ENCODE data around the gene ITGB3.

The ITGB3 gene

GRCh38 chr17:47301831-47302230, 48.2 kb downstream of the ITGB3 start:
- TF ChIP-seq POLR2AphosphoS5 (IDR thresholded peaks at IDR 0.05; ENCODE audit: low read depth, low read length) (no peak), TAF1 (IDR thresholded peaks at IDR 0.05; ENCODE audit: borderline replicate concordance, insufficient read depth, low read length) (no peak), REST (IDR thresholded peaks at IDR 0.05; ENCODE audit: insufficient read depth in 1 of 2, low read depth in 2 of 2, low read length in 2 of 2) (no peak), FOXP2 (optimal IDR thresholded peaks at IDR 0.05; ENCODE audit: borderline replicate concordance, extremely low read depth, extremely low read length, insufficient read depth) (no peak), SIN3A (IDR thresholded peaks at IDR 0.05; ENCODE audit: borderline replicate concordance, insufficient read depth, low read length) (no peak)

- TF ChIP-seq TAF1 (IDR thresholded peaks at IDR 0.05; ENCODE audit: borderline replicate concordance, insufficient read depth, low read length), result no peak
- TF ChIP-seq REST (IDR thresholded peaks at IDR 0.05; ENCODE audit: insufficient read depth in 1 of 2, low read depth in 2 of 2, low read length in 2 of 2), result no peak
- no peak for TF ChIP-seq SIN3A (IDR thresholded peaks at IDR 0.05; ENCODE audit: borderline replicate concordance, insufficient read depth, low read length)
- TF ChIP-seq POLR2AphosphoS5 (IDR thresholded peaks at IDR 0.05; ENCODE audit: low read depth, low read length), result no peak
- TF ChIP-seq FOXP2 (optimal IDR thresholded peaks at IDR 0.05; ENCODE audit: borderline replicate concordance, extremely low read depth, extremely low read length, insufficient read depth), result no peak
These were observed 50.6 kb downstream of the ITGB3 start for GRCh38 chr17:47304186-47304585.

GRCh38 chr17:47305302-47305923, 51.8 kb downstream of the ITGB3 start:
- TF ChIP-seq FOXP2 (optimal IDR thresholded peaks at IDR 0.05; ENCODE audit: borderline replicate concordance, extremely low read depth, extremely low read length, insufficient read depth) (no peak), REST (IDR thresholded peaks at IDR 0.05; ENCODE audit: insufficient read depth in 1 of 2, low read depth in 2 of 2, low read length in 2 of 2) (no peak)

GRCh38 chr17:47310186-47310733, 56.6 kb downstream of the ITGB3 start:
- TF ChIP-seq REST (IDR thresholded peaks at IDR 0.05; ENCODE audit: insufficient read depth in 1 of 2, low read depth in 2 of 2, low read length in 2 of 2), result no peak
- no peak for TF ChIP-seq FOXP2 (optimal IDR thresholded peaks at IDR 0.05; ENCODE audit: borderline replicate concordance, extremely low read depth, extremely low read length, insufficient read depth)
- TF ChIP-seq SIN3A (IDR thresholded peaks at IDR 0.05; ENCODE audit: borderline replicate concordance, insufficient read depth, low read length), result no peak
- no peak for TF ChIP-seq POLR2AphosphoS5 (IDR thresholded peaks at IDR 0.05; ENCODE audit: low read depth, low read length)
- TF ChIP-seq TAF1 (IDR thresholded peaks at IDR 0.05; ENCODE audit: borderline replicate concordance, insufficient read depth, low read length), result no peak

GRCh38 chr17:47311420-47311819, 57.8 kb downstream of the ITGB3 start:
- TF ChIP-seq SIN3A (IDR thresholded peaks at IDR 0.05; ENCODE audit: borderline replicate concordance, insufficient read depth, low read length) (no peak), FOXP2 (optimal IDR thresholded peaks at IDR 0.05; ENCODE audit: borderline replicate concordance, extremely low read depth, extremely low read length, insufficient read depth) (no peak), TAF1 (IDR thresholded peaks at IDR 0.05; ENCODE audit: borderline replicate concordance, insufficient read depth, low read length) (no peak), REST (IDR thresholded peaks at IDR 0.05; ENCODE audit: insufficient read depth in 1 of 2, low read depth in 2 of 2, low read length in 2 of 2) (no peak), POLR2AphosphoS5 (IDR thresholded peaks at IDR 0.05; ENCODE audit: low read depth, low read length) (no peak)
